MCF 10A (cell line): Measurements from ENCODE around the gene CBLL2. TPM values are rescaled to one million over a fixed set of nuclear protein-coding genes. Genes with fewer than 3 reads are reported as not detected.

Source experiments
- BruUV-seq: library from RNA; stranded (reverse); fragments of 400-500 nt; replicated peaks from 2 replicates; lab custom pipeline; 2021; lab: Mats Ljungman, UMichigan
- CTCF ChIA-PET: fragments of 300-600 bp; sonication (Branson Sonifier 250); formaldehyde crosslinking; extraction: SDS; loops from one replicate; lab custom pipeline; 2021; ENCODE audit warnings: antibody characterized with exemption, inconsistent platforms; lab: Yijun Ruan, JAX
- POLR2A ChIA-PET: fragments of 300-600, 350-650 bp; sonication (Branson Sonifier 250); formaldehyde crosslinking; extraction: SDS; loops from one replicate; lab custom pipeline; 2020; ENCODE audit warnings: antibody characterized with exemption, inconsistent platforms; lab: Yijun Ruan, JAX
- DNase-seq: peaks from one replicate; pipeline ENCODE4 v3.0.0-alpha.2; 2018; ENCODE audit not compliant: unreplicated experiment
- H3K27ac Mint-ChIP-seq: one replicate; pipeline ENCODE4 v1.8.0; 2022; ENCODE audit warnings: mild to moderate bottlenecking, low read depth, mixed read lengths; ENCODE audit not compliant: unreplicated experiment
- H3K27me3 Mint-ChIP-seq: one replicate; pipeline ENCODE4 v1.8.0; 2022; ENCODE audit warnings: mixed read lengths; ENCODE audit not compliant: insufficient read depth, unreplicated experiment
- H3K36me3 Mint-ChIP-seq: one replicate; pipeline ENCODE4 v1.8.0; 2022; ENCODE audit warnings: mild to moderate bottlenecking, moderate library complexity, mixed read lengths; ENCODE audit not compliant: insufficient read depth, unreplicated experiment
- H3K4me1 Mint-ChIP-seq: one replicate; pipeline ENCODE4 v1.8.0; 2022; ENCODE audit warnings: mixed read lengths; ENCODE audit not compliant: insufficient read depth, unreplicated experiment
- H3K4me3 Mint-ChIP-seq: one replicate; pipeline ENCODE4 v1.8.0; 2022; ENCODE audit warnings: mild to moderate bottlenecking, moderate library complexity, mixed read lengths; ENCODE audit not compliant: unreplicated experiment
- H3K9me3 Mint-ChIP-seq: one replicate; pipeline ENCODE4 v1.8.0; 2022; ENCODE audit warnings: mixed read lengths; ENCODE audit not compliant: unreplicated experiment
- CTCF ChIP-seq: fragments of 200-600 bp; IDR thresholded peaks from one replicate; pipeline ENCODE4 v1.8.0; 2022; ENCODE audit warnings: antibody characterized with exemption, mild to moderate bottlenecking; ENCODE audit not compliant: unreplicated experiment
- intact Hi-C: fragments of 100-400 bp; cut with micrococcal nuclease; formaldehyde crosslinking; loops from 2 replicates; pipeline ENCODE4 v1.14.1; 2022
- total RNA-seq: library from RNA; stranded (reverse); gene quantifications from 2 replicates; pipeline ENCODE4 v1.2.3, GENCODE V29; 2022

The CBLL2 gene
- total RNA-seq, 1 experiment from 2014 or later = not detected

- DNase-seq = no peak
- intact Hi-C loops = no loop called here
- TF ChIP-seq CTCF = no peak
- no peaks in the 10 kb centered on the region for H3K36me3 Mint-ChIP-seq
- H3K27ac Mint-ChIP-seq = no peak overlapping the region
- peaks cover 93% of the 10 kb centered on the region for H3K27me3 Mint-ChIP-seq
- BruUV-seq = no TSS peak
- H3K4me3 Mint-ChIP-seq = no peak overlapping the region
- POLR2A ChIA-PET = no interaction called here
- peaks cover 6% of the 10 kb centered on the region for H3K4me1 Mint-ChIP-seq
- CTCF ChIA-PET = no interaction called here
- H3K9me3 Mint-ChIP-seq = no peaks in the 10 kb centered on the region
These were observed 24.2 kb downstream of the CBLL2 start for GRCh38 chrX:22296871-22297270.

DNA sequence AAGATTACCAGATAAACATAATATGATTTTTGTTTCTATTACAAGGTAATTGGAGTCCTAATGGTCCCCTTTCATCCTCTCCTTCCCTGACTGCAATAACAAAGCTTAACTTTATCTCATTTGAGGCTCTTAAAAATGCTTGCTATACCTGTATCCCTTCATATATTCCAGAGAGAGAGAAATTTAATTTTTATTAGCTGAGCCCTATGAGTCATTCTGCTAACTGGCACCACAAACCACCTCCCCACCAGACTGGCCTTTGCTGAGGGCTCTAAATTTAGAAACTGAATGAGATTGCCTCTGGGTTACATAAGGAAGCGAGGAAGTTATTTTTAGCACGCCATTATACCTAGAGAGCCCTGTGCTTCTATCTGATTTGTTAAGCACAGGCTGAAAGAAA is 27.4 kb downstream of the CBLL2 start:
- no peak overlapping the region for H3K4me3 Mint-ChIP-seq
- intact Hi-C loops = no loop called here
- no peaks in the 10 kb centered on the region for H3K36me3 Mint-ChIP-seq
- H3K4me1 Mint-ChIP-seq = peaks cover 6% of the 10 kb centered on the region
- BruUV-seq = no TSS peak
- POLR2A ChIA-PET = no interaction called here
- H3K27ac Mint-ChIP-seq = no peak overlapping the region
- DNase-seq = peak; percentile 57
- peaks cover 69% of the 10 kb centered on the region for H3K27me3 Mint-ChIP-seq
- H3K9me3 Mint-ChIP-seq = no peaks in the 10 kb centered on the region
- no peak for TF ChIP-seq CTCF
- CTCF ChIA-PET = no interaction called here

- no peak for DNase-seq
- Mint-ChIP-seq H3K9me3 (no peaks in the 10 kb centered on the region), H3K4me3 (no peak overlapping the region), H3K27me3 (peaks cover 65% of the 10 kb centered on the region), H3K4me1 (peaks cover 6% of the 10 kb centered on the region), H3K27ac (no peak overlapping the region), H3K36me3 (no peaks in the 10 kb centered on the region)
- no TSS peak for BruUV-seq
- ChIA-PET CTCF (no interaction called here), POLR2A (no interaction called here)
- no peak for TF ChIP-seq CTCF
- intact Hi-C loops = no loop called here
These were observed 38.1 kb downstream of the CBLL2 start for GRCh38 chrX:22310779-22311178.

DNA sequence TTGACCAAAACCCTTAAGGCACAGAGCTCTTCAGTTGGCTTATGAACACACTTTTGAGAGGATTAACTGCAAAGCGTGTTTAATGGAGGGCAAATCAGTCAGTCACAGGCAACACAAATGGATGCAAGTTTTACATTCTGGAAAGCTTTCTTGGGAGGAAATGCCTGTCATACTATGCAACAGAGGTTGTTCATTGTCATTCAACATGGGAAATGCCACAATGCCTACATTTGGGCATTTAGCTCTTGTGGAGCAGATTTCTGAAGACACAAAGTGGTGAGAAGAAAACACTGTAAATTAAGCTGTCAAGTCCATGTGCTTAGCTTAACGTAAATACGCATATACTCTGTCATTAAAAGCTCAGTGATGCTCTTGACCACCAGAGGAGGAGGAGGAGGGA is 41.1 kb downstream of the CBLL2 start:
- ChIA-PET POLR2A (no interaction called here), CTCF (interaction anchor here (0.6 kb wide), 1 partner anchor 1268 kb away, joined by 3 read pairs; no protein-coding TSS in a partner anchor)
- no peak overlapping the region for H3K27ac Mint-ChIP-seq
- H3K4me3 Mint-ChIP-seq = no peak overlapping the region
- no peak for DNase-seq
- peaks cover 6% of the 10 kb centered on the region for H3K4me1 Mint-ChIP-seq
- intact Hi-C loops = no loop called here
- no peaks in the 10 kb centered on the region for H3K36me3 Mint-ChIP-seq
- H3K27me3 Mint-ChIP-seq = peaks cover 37% of the 10 kb centered on the region
- TF ChIP-seq CTCF = no peak
- no TSS peak for BruUV-seq
- H3K9me3 Mint-ChIP-seq = no peaks in the 10 kb centered on the region
